GM21825 (cell line): ENCODE data around the gene AKAP7.
"Not testable (repeated sequence)": the region's sequence is repeated elsewhere in the genome, so short reads cannot be mapped to it uniquely, and the experiment has no call there.

Experiments
- ATAC-seq: cut with Tn5 transposase; IDR thresholded peaks from one replicate; pipeline ENCODE4 v1.9.1; 2021; ENCODE audit warnings: mild to moderate bottlenecking, moderate library complexity; ENCODE audit not compliant: unreplicated experiment

Gene AKAP7

GRCh38 chr6:131135244-131136020, at the start of gene AKAP7:
TSS of gene AKAP7 (plus strand) at chr6:131135467. CDS start at chr6:131135764, 297 bp downstream.
- ATAC-seq, result peak; percentile 71

- not testable (repeated sequence) for ATAC-seq
Observed at GRCh38 chr6:131090339-131090738, 44.9 kb upstream of the AKAP7 start.

- ATAC-seq, result not testable (repeated sequence)
Observed at GRCh38 chr6:131091944-131092343, 43.3 kb upstream of the AKAP7 start.

GRCh38 chr6:131093334-131093733, 41.9 kb upstream of the AKAP7 start:
- ATAC-seq, result no peak

GRCh38 chr6:131096786-131097185, 38.5 kb upstream of the AKAP7 start:
- no peak for ATAC-seq

- ATAC-seq, result no peak
Observed at GRCh38 chr6:131101911-131102680, 33.2 kb upstream of the AKAP7 start.

GRCh38 chr6:131103296-131103695, 32.0 kb upstream of the AKAP7 start:
- ATAC-seq, result no peak

- no peak for ATAC-seq
Observed at GRCh38 chr6:131103901-131104300, 31.4 kb upstream of the AKAP7 start.

- no peak for ATAC-seq
Observed at GRCh38 chr6:131107151-131107550, 28.1 kb upstream of the AKAP7 start.

- ATAC-seq, result no peak
Observed at GRCh38 chr6:131112249-131112648, 23.0 kb upstream of the AKAP7 start.

GRCh38 chr6:131115651-131116050, 19.6 kb upstream of the AKAP7 start:
- ATAC-seq, result no peak

GRCh38 chr6:131116321-131116720, 18.9 kb upstream of the AKAP7 start:
- no peak for ATAC-seq

- peak; percentile 50 for ATAC-seq
Observed at GRCh38 chr6:131116755-131117360, 18.4 kb upstream of the AKAP7 start.

GRCh38 chr6:131117878-131118277, 17.4 kb upstream of the AKAP7 start:
- ATAC-seq, result no peak

GRCh38 chr6:131122007-131122406, 13.3 kb upstream of the AKAP7 start:
- ATAC-seq, result no peak

- ATAC-seq, result no peak
Observed at GRCh38 chr6:131122516-131122915, 12.8 kb upstream of the AKAP7 start.

GRCh38 chr6:131124336-131125071, 10.8 kb upstream of the AKAP7 start:
- no peak for ATAC-seq

- ATAC-seq, result no peak
Observed at GRCh38 chr6:131125431-131125830, 9.8 kb upstream of the AKAP7 start.

- ATAC-seq, result no peak
Observed at GRCh38 chr6:131129689-131130553, 5.3 kb upstream of the AKAP7 start.

- no peak for ATAC-seq
Observed at GRCh38 chr6:131130554-131130940, 4.7 kb upstream of the AKAP7 start.
